Stimulated activated CD8-positive, alpha-beta memory T cell treated with anti-CD3 and anti-CD28 coated beads, Interleukin-2, amount 100 ng/mL, for 1 hour (primary cell): ENCODE results near the gene TEAD1.

Source experiments
- DNase-seq, 2 donors: peaks; one replicate each; pipeline ENCODE4 v3.0.0-alpha.2; 2020; ENCODE audit warnings: low read depth in 2 of 2

Gene TEAD1

GRCh38 chr11:12707500-12707880 lies 33.3 kb downstream of the TEAD1 start:
- no peak for DNase-seq

GRCh38 chr11:12711496-12711895 lies 37.3 kb downstream of the TEAD1 start:
- DNase-seq: no peak

- DNase-seq: no peak
Observed at GRCh38 chr11:12712132-12712531, 37.9 kb downstream of the TEAD1 start.

GRCh38 chr11:12715131-12715530 lies 40.9 kb downstream of the TEAD1 start:
- DNase-seq: no peak

GRCh38 chr11:12715941-12716340 lies 41.7 kb downstream of the TEAD1 start:
- DNase-seq: no peak

GRCh38 chr11:12716816-12717215 lies 42.6 kb downstream of the TEAD1 start:
- no peak for DNase-seq

GRCh38 chr11:12717851-12718291 lies 43.6 kb downstream of the TEAD1 start:
- no peak for DNase-seq

GRCh38 chr11:12719221-12719620 lies 45.0 kb downstream of the TEAD1 start:
- no peak for DNase-seq

GRCh38 chr11:12721816-12722604 lies 47.8 kb downstream of the TEAD1 start:
- DNase-seq: no peak

- DNase-seq: no peak
Observed at GRCh38 chr11:12723421-12724300, 49.4 kb downstream of the TEAD1 start.

GRCh38 chr11:12724301-12725054 lies 50.3 kb downstream of the TEAD1 start:
- DNase-seq: no peak

- DNase-seq: no peak
Observed at GRCh38 chr11:12725055-12725862, 51.0 kb downstream of the TEAD1 start.

- DNase-seq: no peak
Observed at GRCh38 chr11:12725863-12726682, 51.9 kb downstream of the TEAD1 start.

GRCh38 chr11:12727563-12728211 lies 53.5 kb downstream of the TEAD1 start:
- DNase-seq: no peak

- DNase-seq: no peak
Observed at GRCh38 chr11:12728417-12728816, 54.2 kb downstream of the TEAD1 start.

- no peak for DNase-seq
Observed at GRCh38 chr11:12729941-12730340, 55.7 kb downstream of the TEAD1 start.

- DNase-seq: no peak
Observed at GRCh38 chr11:12731841-12732336, 57.7 kb downstream of the TEAD1 start.

GRCh38 chr11:12733091-12733490 lies 58.9 kb downstream of the TEAD1 start:
- no peak for DNase-seq

GRCh38 chr11:12734625-12735024 lies 60.4 kb downstream of the TEAD1 start:
- DNase-seq: no peak

- DNase-seq: no peak
Observed at GRCh38 chr11:12735262-12735661, 61.0 kb downstream of the TEAD1 start.
